Kidney glomerular epithelial cell (primary cell): ENCODE measurements around the gene HHAT.

Experiments
- DNase-seq: peaks from one replicate; lab custom pipeline; 2025; lab: John Stamatoyannopoulos, UW

HHAT gene

DNA sequence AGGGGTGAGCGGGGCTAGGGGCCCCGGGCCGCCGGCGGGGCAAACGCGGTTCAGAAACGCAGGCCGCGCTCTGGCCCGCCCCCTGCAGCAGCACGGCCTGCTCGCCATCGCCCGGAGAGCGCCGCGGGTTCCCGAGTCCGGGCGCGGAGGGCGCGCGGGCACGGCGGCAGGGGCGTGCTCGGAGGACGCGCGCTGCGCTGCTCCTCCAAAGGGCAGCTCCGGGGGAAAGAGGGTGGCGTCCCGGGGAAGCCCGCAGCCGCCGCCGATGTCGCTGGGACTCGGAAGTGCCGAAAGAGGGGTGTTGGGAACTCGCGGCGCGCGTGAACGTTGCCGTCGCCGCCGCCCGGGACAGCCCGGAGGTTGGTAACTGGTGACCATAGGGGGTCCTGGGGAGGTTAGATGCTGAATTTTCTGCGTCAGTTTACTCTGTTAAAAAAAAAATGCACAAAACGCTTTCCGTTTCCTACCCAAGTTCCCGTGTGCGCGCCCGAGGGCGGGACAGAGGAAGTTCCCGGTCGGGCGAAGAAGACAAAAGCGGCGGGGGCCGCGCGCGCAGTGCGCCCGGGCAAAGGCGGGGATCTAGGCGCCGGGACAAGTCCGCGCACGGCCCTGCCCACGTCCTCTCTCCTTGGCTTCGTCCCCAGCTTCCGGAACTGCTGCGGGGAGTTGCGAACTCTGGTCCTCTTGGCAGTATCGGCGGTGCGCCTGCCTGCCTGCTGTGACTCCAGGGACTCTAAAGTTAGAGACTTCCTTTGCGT lies at the start of gene HHAT:
Gene HHAT (plus strand): TSS at position 157 of the 758 bp plus-strand sequence. CDS start 20,074 bp downstream, outside the sequence.
- DNase-seq: peak; percentile 65

GRCh38 chr1:210280221-210280620 lies 48.5 kb upstream of the HHAT start:
- DNase-seq: no peak

DNA sequence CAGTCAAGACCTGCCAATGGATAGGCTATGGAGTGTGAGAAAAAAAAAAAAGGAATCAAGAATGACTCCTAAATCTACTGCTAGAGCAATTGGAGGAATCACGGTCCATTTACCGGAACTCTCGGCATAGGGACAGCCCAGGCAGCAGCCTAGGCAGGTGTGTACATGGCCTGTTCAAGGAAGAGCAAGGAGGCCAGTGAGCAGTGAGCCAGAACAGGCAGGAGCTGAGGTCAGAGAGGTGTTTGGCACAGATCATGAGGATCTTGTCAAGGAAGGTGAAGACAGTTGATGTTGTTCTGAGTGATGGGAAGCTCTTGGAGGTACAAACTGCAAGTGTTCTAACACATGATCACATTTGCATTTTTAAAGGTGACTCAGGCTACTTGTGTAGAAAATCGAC lies 40.6 kb upstream of the HHAT start:
- no peak for DNase-seq

DNA sequence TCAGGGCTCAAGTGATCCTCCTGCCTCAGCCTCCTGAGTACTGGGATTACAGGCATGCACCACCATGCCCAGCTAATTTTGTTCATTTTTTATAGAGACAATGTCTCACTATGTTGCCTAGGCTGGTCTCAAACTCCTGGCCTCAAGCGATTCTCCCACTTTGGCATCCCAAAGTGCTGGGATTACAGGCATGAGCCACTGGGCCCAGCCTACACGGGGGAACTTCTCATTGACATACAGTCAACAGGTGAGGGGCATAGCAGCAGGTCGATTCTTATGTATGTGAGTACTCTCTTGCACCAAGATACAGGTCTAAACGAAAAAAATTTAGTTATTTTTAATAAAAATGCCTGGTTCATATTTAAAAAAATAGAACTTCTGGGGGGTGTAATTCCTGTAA lies 39.5 kb upstream of the HHAT start:
- DNase-seq: no peak

DNA sequence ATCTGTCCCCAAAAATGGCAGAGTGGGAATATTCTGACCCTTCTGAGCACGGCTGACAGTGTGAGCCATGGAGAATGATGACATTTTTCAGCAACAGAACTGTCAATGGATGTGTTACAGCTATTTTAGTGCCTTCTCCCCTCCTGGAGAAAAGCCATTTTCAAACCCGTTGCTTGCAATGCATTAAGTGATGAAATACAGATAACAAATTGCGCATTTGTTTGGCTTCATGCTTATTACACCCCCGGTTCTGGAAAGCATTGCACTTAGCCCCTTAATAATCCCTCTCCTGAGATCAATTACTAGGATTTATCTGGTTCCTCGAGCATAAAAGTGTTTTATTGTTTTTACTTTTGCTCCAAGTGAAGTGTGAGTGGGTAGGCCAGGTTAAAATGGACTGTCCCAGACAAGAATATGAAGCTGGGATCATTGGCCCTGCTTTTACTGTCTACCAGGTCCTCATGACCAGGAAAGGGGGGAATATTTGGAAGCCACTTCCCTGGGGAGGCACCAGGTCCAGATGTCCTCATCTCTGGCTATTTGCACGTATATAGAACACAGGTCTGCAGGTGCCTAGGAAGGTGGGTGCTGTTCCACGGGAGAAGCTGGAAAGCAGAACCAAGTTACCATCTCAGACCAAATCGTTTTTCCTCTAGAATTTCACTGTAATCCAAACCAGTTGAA lies 37.5 kb upstream of the HHAT start:
- no peak for DNase-seq

GRCh38 chr1:210291786-210292230 lies 36.9 kb upstream of the HHAT start:
- DNase-seq: peak; percentile 14

DNA sequence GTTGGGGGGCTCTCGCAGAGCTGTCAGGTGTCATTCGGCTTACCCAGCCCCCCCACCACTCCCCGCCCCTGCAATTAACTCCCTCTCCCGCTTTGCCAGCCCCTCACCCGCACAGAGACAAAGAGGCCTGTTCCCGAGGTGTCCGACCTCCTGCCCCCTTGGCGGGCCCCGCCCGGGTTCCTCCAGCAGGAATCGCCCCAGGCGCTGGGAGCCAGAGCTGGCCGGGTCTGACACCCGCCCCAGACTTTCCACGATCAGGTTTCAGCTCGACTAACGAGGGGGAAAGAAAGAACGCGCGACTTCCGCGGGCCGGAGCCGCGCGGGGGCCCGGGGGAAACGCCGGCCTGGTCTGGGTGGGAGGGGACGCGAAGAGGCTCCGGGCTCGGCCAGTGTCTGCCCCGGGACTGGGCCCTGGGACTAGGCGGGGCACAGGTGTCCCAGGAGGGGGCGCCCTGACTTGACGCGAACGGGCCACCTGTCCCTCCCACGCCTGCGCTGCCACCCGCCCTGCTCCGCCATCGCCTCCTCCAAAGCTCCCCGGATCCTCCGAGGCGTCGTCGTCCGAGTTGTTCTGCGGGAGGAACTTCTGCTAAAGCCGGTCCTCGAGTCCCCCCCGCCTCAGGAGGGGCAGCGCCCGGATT lies 36.4 kb upstream of the HHAT start:
- DNase-seq: no peak

DNA sequence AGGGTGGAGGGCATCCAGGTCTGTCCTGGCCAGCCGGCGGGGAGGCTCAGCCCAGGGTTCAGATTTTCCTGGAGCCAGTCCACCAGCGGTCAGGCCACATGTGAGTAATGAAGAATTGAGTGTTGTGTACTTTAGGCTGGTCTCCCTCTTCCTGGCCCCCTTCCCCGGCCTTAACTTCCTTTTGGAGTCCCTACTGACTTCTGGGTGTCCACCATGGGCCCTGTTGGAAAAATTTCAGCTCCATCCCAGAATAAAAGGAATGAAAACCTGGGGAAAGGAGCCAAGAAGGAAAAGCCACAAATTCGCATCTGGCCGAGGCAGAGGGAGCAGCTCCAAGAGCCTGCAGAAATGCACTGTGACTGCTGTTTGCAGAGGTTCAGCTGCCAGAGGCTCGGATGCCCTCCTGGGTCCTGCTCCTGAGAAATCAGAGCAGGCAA lies 35.5 kb upstream of the HHAT start:
- DNase-seq: no peak

- DNase-seq: no peak
These were observed 33.5 kb upstream of the HHAT start for GRCh38 chr1:210294999-210295745.

DNA sequence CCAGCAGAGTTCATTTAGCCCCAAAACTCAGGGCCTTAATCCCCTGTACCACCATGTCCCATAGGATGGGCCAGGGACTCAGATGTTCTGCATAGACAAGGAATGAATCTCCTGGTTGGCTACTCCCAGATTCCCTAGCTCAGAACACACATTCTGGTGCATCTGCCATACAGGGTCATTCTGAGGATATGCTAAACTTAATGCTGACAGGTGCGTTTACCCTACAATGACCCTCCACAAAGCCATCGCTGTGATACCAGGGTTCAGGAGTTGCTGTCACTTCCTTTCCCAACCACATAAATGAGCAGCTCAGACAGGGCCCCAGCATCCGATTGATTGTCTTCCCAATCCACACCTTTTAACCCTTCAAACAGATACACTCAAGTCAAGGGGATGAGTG lies 32.0 kb upstream of the HHAT start:
- DNase-seq: no peak

- no peak for DNase-seq
These were observed 30.4 kb upstream of the HHAT start for GRCh38 chr1:210298296-210298695.

DNA sequence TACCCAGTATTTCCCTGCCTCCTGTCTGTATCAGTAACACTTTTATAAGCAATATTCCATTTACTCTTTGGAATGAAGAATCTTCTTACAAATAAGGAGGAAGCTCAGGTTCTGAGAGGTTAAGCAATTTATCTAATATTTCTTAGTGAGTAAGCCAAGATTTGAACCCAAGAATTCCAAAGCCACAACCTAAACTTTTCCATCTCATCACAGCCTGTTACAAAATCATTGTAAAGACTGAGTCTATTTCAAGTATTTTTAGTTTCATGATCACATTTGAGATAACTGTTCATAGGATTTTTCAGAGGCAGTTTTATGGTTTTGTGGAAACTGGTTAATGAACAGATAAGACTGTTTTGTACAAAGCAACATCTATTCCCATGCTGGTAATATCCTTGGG lies 29.8 kb upstream of the HHAT start:
- no peak for DNase-seq

GRCh38 chr1:210299501-210299900 lies 29.2 kb upstream of the HHAT start:
- no peak for DNase-seq

GRCh38 chr1:210300923-210301614 lies 27.6 kb upstream of the HHAT start:
- DNase-seq: no peak

GRCh38 chr1:210301615-210302000 lies 27.1 kb upstream of the HHAT start:
- DNase-seq: no peak

DNA sequence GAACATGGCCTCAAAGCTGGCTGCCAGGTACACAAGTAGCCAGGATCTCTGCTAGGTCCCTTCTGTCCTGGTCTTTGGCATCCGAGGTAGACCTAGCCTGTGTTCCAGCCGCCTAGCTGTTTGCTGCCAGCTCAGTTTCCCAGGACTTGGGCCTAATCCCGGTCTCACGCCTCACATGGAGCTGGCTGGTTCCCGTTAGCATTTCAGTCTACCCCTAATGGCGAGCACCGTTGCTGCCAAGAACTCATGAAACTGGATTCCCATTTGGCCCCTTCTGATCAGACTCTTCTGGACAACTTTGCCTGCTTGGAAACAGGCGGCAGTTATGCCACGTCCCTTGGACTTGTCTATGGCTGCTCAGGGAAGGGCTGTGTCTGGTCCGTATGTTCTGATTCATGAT lies 26.2 kb upstream of the HHAT start:
- no peak for DNase-seq

- no peak for DNase-seq
These were observed 25.3 kb upstream of the HHAT start for GRCh38 chr1:210303391-210303790.

GRCh38 chr1:210310562-210311153 lies 18.0 kb upstream of the HHAT start:
- no peak for DNase-seq

DNA sequence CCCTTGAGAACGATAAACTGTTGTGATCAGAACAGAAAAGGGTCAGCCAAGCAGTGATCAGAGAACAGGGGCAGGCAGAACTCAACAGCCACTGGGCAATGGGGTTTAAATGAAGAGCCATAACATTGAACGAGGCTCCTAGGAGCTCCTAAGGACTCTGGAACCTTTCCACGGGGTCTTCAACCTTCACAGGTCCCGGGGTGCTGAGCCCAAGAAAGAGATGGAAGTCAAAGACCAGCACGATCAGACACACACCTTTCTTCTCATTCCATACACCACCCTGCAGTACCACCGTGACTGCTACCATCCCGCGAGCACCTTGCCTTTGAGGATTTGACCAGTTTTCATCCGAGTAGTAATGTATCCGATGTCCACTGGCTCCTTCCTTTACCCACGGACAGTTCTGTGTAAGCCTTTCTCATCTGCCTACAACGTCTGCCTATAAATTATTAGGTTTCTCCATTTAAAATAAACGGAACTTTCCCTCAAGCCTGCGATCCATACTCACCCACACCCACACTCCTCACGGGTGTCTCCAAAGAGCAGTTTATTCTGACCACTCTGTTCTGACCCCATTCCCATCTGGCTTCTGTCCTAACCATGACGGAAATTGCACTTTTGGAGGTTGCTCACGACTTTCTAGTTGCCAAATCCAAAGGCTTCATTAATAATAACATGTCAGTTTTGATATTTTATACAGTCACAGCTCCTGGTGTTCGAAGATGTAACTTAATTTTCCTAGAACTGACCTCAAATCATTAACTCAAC lies 16.8 kb upstream of the HHAT start:
- no peak for DNase-seq

GRCh38 chr1:210313046-210313595 lies 15.6 kb upstream of the HHAT start:
- no peak for DNase-seq
